ENCODE results near the gene STRIP1.

DNA sequence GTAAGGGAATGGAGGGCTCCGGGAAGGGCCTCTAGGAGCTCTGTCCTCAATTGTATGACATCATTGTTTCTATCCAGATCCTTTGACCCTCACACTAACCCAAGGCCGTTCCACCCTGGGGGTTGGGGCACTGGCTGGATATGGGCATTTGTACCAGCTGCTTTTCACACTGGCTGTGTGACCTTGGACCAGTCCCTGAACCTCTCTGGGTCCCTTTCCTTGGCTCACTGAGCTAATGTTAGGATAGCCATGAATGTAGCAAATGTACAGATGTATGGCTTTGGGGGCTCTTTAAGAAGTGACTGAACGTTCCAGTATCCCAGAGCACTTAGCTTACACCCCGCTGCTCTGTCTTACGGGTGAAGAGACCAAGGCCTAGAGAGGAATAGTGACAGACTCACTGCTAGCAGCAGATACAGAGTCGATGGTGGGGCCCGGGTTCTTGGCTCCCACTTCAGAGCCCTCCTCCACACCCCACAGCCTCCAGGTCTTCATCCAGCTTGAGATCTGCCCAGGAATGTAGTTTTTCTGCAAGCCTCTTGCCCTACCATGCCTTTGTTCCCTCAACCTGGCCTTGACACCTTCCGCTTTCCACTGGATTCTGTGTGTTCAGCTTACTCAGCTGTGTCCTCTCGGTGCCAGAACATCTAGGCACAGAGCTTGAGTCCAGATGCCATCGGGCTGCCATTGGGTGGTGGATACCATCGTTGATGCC lies 63.2 kb downstream of the STRIP1 start:
- TF ChIP-seq, protein P1, sequence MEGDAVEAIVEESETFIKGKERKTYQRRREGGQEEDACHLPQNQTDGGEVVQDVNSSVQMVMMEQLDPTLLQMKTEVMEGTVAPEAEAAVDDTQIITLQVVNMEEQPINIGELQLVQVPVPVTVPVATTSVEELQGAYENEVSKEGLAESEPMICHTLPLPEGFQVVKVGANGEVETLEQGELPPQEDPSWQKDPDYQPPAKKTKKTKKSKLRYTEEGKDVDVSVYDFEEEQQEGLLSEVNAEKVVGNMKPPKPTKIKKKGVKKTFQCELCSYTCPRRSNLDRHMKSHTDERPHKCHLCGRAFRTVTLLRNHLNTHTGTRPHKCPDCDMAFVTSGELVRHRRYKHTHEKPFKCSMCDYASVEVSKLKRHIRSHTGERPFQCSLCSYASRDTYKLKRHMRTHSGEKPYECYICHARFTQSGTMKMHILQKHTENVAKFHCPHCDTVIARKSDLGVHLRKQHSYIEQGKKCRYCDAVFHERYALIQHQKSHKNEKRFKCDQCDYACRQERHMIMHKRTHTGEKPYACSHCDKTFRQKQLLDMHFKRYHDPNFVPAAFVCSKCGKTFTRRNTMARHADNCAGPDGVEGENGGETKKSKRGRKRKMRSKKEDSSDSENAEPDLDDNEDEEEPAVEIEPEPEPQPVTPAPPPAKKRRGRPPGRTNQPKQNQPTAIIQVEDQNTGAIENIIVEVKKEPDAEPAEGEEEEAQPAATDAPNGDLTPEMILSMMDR (conservative IDR thresholded peaks at IDR 0.05; ENCODE audit: low read length), result no peak
- no peak for TF ChIP-seq EZH2phosphoT487 (IDR thresholded peaks at IDR 0.05; ENCODE audit: borderline replicate concordance)
